ENCODE results near the gene ITLN2.
A peak's percentile ranks its signal among the peaks of the same experiment; 100 is the strongest.
"Not testable (repeated sequence)": the region's sequence is repeated elsewhere in the genome, so short reads cannot be mapped to it uniquely, and the experiment has no call there.

The ITLN2 gene

DNA sequence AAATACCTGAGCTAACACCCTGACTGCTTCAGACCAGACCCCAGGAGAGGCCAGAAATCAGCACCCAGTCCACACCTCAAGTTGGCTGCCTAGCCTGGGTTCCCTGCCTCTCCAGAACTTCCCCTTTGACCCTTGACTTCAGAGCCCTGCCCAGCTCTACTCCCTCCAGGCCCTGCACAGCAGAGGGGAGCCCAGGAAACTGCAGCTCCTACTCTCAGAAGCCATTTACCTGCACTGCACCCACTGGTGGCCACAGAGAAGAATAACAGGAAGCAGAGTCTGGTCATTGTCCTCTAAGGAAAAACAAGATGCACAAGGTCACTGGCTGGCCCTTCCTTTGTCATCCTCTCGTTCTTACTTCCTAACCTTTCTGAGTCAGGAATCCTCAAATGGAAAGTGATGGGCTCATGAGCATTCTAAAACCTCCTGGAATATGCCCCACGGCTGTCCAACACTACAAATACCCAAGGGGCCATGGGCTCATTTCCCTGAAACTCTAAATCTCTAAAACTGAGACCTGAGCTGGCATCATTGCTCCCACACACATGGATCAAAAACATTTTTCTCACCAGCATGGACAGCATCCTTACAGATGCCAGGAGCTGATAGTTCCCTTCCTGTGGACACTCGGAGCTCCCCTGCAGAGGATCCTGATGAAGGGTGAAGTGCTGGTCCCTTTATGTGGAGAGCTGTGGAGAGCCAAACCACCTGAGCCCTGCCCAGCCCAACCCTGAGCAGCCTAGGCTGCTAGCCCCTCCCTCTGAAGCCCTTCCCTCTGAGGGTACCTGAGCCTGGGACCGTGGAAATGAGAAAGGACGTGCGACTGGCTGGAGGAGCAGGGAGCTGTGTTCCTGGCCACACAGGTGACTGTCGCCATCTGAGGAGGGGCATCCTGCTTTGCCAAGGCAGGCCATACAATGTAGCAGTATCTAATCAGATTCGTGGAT, at the start of gene ITLN2:
Gene ITLN2 (minus strand): TSS at position 652 of the 947 bp plus-strand sequence. CDS start 68 bp downstream, at position 584.
- peak; percentile 11 to 26 for DNase-seq

GRCh38 chr1:161001525-161001924, 46.9 kb upstream of the ITLN2 start:
- no peak for DNase-seq

DNA sequence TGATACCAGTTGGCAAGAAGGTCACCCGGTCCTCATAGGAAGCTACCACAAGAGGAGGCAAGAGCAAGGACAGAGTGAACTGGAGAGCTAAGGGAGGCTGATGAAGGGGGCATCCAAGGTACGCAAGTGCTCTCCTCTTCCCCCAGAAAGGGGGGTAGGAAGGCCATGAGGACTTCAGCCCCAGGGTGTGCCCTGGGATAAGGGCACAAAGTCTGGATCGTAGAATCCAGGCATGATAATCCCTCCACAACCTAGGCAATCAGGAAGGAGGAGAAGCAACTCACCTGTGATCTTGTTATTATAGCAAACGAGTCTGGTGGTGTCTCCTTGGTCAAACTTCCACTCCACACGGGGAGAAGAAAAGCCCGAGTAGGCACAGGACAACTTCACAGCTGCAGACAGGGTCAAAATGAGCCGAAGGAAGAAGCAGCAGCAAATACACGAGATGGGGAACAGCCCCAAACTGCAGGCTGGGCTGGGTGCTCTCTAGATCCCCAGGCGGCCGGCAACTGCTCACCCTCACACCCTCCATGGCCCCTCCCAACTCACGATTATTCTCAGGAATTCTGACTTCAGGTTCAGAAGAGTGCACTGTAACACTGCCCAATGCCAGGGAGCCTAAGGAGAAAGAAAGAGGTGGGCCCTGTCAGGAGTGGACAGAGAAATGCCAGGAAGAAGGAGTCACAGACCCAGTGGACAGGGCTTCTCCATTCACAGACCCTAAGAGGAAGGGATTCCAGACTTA, 46.3 kb upstream of the ITLN2 start:
- DNase-seq = no peak

GRCh38 chr1:160999376-160999775, 44.8 kb upstream of the ITLN2 start:
- DNase-seq = no peak

DNA sequence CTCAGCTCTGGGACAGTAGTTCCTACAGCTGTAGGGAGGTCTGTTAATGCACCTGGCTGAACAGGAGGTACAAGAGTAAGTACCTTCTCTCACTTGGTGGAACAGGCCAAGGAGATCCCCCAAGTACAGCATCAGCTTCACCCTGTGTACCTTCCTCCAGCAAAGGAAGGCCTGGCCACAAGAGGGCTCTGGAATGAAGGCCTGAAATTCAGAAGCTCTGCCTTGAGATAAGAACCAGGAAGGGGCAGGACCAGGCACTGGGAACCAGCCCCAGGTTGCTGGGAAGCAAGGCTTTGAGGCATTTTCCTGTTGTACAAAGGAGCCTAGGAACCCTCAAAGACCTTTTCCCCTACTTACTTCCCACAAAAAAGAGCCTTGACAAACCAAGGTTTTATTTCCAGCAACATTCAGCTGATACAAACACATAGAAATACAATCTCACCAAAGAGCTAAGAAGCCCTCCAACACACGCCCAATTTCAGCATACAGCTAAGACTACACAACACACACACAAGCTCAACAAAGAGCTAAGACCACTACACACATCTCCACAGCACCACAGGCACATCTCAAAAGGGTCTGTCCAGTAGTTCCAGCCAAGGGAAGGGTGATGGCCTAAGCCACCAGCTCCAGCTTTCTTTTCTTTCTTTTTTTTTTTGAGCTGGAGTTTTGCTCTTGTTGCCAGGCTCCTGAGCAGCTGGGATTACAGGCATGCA, 42.9 kb upstream of the ITLN2 start:
- peak; percentile 40 to 47 for DNase-seq

GRCh38 chr1:160996178-160996577, 41.6 kb upstream of the ITLN2 start:
- no peak for DNase-seq

DNA sequence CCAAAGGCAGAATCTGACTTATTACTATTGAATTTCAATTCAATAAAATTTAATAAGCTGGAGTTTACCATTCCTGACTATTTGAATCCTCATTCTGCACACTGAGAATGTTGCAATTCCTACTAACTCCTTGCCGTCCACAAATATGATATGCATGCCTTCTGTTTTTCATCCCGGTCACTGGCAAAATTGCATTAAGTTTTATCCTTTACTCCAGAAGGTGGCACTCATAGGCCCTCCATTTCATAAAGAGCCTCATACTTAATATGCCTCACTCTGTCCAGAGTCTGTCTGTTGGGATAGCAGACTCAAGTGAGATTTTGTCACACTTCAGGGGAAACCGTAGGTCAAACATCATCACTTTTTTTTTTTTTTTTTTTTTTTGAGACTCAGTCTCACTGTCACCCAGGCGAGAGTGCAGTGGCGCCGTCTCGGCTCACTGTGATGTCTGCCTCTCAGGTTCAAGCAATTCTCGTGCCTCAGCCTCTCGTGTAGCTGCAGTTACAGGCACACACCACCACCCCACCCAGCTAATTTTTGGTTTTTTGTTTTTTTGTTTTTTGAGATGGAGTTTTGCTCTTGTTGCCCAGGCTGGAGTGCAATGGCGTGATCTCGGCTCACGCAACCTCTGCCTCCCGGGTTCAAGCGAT, 39.1 kb upstream of the ITLN2 start:
- no peak for DNase-seq

- DNase-seq = not testable (repeated sequence)
Measured at GRCh38 chr1:160992036-160992435, 37.4 kb upstream of the ITLN2 start.

DNA sequence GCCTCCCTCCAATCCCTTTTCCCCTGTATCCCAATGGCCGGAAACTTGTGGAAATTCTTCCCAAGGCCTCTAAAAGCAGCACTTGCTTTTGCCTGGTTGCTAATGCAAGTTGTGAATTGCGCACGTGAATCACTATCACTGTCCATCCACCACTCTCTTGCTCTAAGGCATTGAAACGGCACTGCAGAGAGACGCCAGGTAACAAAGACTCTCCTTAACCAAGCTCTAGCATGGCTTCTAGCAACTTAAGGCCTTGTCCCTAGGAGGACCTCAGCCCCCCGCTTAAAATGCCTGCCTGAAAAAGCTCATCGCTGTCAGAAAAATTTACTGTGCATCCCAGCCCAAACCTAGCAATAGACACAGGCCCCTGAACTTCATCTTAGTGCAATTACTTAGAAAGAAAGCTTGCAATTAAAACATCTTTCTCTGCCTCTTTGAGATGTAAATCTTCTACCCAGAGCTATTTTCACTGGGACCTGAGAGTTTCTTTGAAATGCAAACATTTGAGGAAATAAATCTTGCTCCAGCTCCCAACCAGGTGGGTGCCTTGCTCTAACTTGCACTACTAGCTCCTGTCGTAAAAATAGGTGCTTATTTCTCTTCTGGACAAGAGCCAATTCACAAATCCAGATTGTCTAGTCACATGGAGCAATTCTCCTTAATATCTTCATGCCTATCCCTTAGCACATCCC, 32.9 kb upstream of the ITLN2 start:
- DNase-seq = no peak

- no peak for DNase-seq
Measured at GRCh38 chr1:160985723-160986122, 31.1 kb upstream of the ITLN2 start.

GRCh38 chr1:160981584-160982411, 27.2 kb upstream of the ITLN2 start:
- no peak for DNase-seq

DNA sequence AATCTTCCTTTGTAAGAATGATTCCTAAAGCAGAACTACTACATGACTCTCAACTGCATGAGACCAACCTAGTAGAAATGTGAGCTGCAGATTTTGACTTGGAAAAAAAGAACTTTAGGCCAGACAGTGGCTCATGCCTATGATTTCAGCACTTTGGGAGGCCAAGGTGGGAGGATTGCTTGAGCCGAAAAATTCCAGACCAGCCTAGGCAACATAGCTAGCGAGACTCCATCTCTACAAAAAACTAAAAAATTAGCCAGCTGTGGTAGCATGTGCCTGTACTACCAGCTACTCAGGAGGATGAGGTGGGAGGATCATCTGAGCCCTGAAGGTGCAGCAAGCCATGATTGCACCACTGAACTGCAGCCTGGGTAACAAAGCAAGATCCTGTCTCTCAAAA, 24.7 kb upstream of the ITLN2 start:
- DNase-seq = no peak

DNA sequence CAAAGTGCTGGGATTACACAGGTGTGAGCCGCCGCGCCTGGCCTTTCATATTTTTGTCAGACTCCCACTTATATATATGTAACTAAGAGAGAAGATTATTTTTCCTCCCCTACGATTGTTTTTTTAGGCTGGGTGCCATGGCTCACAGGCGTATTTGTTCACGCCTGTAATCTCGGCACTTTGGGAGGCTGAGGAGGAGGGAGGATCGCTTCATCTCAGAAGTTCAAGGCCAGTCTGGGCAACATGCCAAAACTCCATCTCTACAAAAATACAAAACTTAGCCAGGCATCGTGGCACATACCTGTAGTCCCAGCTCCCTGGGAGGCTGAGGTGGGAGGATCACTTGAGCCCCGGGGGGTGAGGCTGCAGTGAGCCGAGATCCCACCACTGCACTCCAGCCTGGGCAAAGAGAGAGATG, 23.9 kb upstream of the ITLN2 start:
- no peak for DNase-seq

DNA sequence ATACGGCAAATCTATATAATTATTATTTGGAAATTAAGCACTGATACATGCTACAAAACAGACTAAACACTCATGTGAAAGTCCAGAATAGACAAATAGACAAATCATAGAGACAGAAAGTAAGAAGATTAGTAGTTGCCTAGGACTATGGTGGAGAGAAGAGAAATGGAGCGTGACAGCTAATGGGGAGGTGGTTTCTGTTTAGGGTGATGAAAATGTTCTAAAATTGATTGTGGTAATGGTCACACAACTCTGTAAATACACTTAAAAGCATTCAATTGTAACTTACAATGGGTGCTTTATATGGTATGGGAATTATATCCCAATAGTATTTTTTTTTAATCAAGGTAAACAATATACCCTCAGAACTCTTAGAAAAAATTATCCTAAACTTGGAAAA, 20.4 kb upstream of the ITLN2 start:
- no peak for DNase-seq

DNA sequence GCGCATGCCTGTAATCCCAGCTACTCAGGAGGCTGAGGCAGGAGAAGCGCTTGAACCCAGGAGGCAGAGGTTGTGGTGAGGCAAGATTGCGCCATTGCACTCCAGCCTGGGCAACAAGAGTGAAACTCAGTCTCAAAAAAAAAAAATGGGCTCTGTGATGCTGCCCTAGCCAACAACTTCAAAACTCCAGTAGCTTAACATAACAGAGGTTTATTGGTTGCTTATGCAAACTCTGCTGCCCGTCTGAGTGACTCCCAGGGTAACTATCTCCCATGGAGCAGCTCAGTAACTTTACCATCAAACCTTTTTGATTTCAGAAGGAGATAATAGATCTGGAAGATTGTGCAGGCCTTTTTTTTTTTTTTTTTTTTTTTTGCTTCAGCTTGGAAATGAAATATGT, 18.9 kb upstream of the ITLN2 start:
- no peak for DNase-seq

- DNase-seq = no peak
Measured at GRCh38 chr1:160972939-160973338, 18.3 kb upstream of the ITLN2 start.

- no peak for DNase-seq
Measured at GRCh38 chr1:160971618-160972056, 17.0 kb upstream of the ITLN2 start.

DNA sequence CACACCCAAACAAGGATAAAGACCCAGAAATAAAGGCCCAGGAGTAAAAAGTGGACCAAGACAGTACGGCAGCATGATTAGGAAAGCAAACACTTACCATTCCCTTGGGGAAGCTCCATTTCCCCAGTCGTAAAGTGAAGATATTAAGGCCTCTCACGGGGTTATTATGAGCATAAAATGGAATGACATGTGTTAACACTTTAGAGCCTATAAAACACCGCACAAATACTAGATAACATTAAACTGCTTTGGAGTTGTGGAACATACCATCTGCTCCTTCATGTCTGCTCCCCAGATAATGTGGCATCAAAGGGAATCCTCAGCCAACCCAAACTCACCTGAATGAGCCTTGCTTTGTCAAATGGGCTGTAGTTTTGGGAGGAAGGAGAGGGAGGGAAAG, 8.9 kb upstream of the ITLN2 start:
- DNase-seq = no peak

- DNase-seq = no peak
Measured at GRCh38 chr1:160961419-160961818, 6.8 kb upstream of the ITLN2 start.

GRCh38 chr1:160956966-160957365, 2.4 kb upstream of the ITLN2 start:
- DNase-seq = no peak

DNA sequence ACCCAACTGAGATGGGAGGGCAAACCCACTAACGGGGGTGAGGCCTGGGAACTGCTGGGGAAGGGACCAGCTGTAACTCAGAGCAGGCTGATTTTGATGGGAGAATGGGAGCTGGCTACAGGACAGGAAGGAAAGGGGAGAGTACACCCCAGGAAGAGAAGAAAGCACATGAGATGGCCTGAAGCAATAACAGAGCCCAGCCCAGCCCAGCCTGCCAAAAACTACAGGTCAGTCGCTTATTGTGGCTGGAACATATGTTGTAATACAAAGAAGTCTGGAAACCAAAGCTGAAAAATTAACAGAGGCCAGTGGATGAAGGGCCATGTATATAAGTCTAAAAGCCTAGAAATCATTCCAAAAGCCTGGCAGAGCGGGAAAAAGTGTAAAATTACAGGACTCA, 1.6 kb downstream of the ITLN2 start:
- no peak for DNase-seq
